HCEC 1CT (cell line): ENCODE data around the gene LAMTOR4.

Experiments used
- DNase-seq: peaks from one replicate; pipeline ENCODE4 v3.0.0-alpha.2; 2017

The LAMTOR4 gene

GRCh38 chr7:100148559-100149328 is at the start of gene LAMTOR4:
Gene LAMTOR4, plus strand, starts transcription at chr7:100148918. Its CDS starts 55 bp downstream, at chr7:100148973.
- peak; percentile 99 for DNase-seq

DNA sequence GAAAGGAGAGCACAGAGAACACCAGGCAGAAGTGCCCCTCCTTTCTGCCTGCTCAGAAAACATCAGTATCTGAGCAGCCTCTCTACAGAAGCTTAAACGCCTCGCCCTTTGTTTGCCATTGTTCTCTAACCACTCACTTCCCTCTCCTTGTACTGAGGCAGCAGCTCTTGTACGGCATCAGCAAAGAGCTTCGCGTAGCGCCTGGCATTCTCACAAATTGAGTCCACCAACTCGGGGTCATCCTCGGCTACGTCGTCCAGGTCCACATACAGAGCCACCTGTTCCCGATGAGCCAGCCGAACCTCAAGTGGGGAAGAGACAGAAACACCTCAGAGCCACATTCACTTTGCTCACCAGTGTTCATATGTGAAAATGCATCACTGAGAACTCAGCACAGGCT is 49.3 kb upstream of the LAMTOR4 start:
- DNase-seq, result no peak

- peak; percentile 98 for DNase-seq
These were observed 48.2 kb upstream of the LAMTOR4 start for GRCh38 chr7:100100420-100101015.

GRCh38 chr7:100101016-100101862 is 47.5 kb upstream of the LAMTOR4 start, which contains the start of the genes AP4M1 and MCM7:
Gene AP4M1, plus strand, starts transcription at chr7:100101643. Its CDS starts 72 bp downstream, at chr7:100101715.
Gene MCM7, minus strand, starts transcription at chr7:100101397. Its CDS starts 103 bp downstream, at chr7:100101294.
- DNase-seq, result peak; percentile 100

DNA sequence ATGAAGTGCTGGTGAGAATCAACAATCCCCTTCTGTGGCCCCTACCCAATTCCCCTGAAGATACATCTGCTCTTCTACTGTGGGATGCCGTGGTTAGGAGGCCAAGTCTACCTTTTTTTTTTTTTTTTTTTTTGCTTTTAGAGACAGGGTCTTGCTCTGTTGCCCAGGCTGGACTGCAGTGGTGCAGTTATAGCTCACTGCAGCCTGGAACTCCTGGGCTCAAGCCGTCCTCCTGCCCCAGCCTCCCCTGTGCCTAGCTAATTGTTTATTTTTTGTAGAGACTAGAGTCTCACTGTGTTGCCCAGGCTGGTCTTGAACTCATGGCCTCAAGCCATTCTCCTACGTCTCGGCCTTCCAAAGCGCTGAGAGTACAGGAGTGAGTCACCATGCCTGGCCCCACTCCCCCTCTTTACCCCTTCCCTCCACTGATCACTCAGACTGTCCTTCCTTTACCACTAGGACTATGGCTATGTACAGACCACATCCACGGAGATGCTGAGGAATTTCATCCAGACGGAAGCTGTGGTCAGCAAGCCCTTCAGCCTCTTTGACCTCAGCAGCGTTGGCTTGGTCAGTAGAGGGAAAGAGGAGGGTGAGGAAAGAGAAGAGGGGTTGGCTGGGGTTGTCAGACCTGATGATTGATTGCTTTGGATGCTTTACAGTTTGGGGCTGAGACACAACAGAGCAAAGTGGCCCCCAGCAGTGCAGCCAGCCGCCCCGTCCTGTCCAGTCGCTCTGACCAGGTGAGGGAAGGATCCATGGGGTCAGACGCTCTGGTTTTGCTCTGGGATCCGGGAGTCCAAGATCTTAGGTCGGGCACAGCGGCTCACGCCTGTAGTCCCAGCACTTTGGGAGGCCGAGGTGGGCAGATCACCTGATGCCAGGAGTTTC is 45.5 kb upstream of the LAMTOR4 start:
- peak; percentile 98 for DNase-seq

- no peak for DNase-seq
These were observed 43.2 kb upstream of the LAMTOR4 start for GRCh38 chr7:100105534-100105933.

GRCh38 chr7:100106633-100107032 is 42.1 kb upstream of the LAMTOR4 start:
- DNase-seq, result no peak

DNA sequence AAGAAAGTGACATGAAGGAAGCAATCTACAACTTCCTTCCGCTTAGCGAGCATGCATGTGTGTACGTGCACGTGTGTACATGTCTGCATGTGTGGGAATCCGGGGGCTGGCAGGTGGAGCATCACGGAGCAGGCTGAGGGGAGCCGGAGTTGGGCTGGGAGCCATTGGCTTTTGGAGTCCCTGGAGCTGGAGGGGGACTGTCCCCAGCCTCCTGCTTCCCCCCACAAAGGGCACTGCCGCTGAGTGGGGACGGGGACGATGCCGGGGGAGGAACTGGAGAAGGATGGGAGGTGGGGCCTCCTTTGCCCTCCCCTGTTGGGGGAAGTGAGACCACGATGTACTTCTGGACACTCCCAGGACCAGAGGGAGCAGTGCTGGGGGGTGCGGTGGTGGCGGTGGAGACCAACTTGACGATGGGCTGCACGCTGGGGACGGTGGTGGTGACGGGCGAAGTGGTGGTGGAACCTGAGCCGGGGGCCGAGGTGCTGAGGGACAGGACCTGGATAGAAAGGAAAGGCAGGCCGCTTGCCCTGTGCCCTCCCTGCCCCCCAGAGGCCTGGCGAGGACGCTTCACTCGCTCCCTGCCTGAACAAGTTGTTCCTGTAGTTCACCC is 41.5 kb upstream of the LAMTOR4 start:
- no peak for DNase-seq

GRCh38 chr7:100107890-100108289 is 40.8 kb upstream of the LAMTOR4 start:
- no peak for DNase-seq

- no peak for DNase-seq
These were observed 39.1 kb upstream of the LAMTOR4 start for GRCh38 chr7:100109521-100110163.

GRCh38 chr7:100111156-100111555 is 37.6 kb upstream of the LAMTOR4 start:
- DNase-seq, result no peak

GRCh38 chr7:100111914-100112313 is 36.8 kb upstream of the LAMTOR4 start:
- DNase-seq, result no peak

- no peak for DNase-seq
These were observed 33.7 kb upstream of the LAMTOR4 start for GRCh38 chr7:100115026-100115425.

- no peak for DNase-seq
These were observed 30.2 kb upstream of the LAMTOR4 start for GRCh38 chr7:100118388-100119071.

DNA sequence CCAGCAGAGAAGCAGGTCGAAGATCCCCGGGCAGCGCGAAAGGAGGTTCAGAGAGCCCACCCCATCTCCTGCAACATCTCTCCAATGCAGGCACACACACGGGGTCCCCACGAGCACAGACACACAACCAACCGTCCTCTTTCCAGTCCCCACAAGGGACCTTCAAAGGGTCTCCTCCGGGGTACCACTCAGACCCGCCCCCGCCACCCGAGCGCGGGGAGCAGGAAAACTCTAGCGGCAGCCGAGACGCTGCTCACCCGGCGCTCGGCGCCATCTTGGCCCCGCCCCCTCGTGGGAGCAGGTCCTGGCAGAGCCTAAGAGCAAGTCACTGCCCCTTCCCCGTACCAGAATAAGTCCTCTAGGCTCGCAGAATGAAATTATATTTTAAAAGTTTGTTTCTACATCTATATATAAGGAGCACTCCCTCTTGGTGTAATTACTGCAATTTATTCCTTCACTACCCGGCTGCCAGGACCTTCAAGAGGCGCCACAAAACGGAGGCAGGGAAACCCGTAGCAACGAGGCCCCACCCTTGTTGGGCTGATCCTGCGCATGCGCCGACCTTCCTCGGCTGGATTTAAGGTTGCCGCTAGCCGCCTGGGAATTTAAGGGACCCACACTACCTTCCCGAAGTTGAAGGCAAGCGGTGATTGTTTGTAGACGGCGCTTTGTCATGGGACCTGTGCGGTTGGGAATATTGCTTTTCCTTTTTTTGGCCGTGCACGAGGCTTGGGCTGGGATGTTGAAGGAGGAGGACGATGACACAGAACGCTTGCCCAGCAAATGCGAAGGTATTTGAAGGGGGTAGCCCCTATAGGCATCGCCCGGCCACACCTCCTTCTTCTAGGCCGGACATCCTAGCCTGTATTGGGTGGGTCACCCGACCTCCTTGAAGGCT is 29.4 kb upstream of the LAMTOR4 start, which contains the start of the genes CNPY4 and TAF6:
Gene CNPY4, plus strand, starts transcription at position 563 of the 898 bp plus-strand sequence. Its CDS starts 111 bp downstream, at position 674.
Gene TAF6, minus strand, starts transcription at position 287 of the 898 bp plus-strand sequence. CDS start 5,149 bp downstream, outside the sequence.
- peak; percentile 96 for DNase-seq

GRCh38 chr7:100119970-100120732 is 28.6 kb upstream of the LAMTOR4 start:
- peak; percentile 67 for DNase-seq

GRCh38 chr7:100120733-100121036 is 28.0 kb upstream of the LAMTOR4 start:
- no peak for DNase-seq

DNA sequence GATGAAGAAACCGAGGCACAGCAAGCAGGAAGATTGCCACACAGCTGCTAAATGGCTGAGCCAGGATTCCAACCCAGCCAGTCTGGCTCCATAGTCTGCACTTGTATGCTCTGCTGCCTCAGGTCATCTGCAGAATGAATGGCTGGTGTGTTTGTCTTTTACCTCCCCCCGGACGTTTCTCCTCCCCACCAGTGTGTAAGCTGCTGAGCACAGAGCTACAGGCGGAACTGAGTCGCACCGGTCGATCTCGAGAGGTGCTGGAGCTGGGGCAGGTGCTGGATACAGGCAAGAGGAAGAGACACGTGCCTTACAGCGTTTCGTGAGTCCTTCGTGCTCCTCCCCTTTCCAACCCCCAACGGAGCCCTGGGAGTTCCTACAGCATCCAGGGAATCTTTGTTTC is 26.7 kb upstream of the LAMTOR4 start:
- DNase-seq, result no peak

DNA sequence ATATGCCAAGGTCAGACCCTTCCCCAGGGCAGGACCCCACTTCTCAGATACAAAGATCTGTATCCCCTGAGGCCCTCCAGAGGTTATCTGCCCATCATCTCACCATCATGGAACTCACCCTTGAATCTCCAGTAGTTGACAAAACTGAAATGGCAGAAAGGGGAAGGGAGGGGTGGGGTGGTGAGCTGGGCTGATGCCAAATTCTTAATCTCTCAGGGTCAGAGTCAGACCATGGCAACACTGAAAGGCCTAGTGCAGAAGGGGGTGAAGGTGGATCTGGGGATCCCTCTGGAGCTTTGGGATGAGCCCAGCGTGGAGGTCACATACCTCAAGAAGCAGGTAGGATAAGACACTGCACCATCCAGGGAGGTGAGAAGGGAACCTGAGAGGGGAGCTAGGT is 26.1 kb upstream of the LAMTOR4 start:
- DNase-seq, result no peak
